Right ventricle myocardium inferior (tissue), 1 donor: ENCODE data around the gene RGP1. TPM values are rescaled to one million over a fixed set of nuclear protein-coding genes. Genes with fewer than 3 reads are reported as not detected.

ENCODE experiments used
- ATAC-seq: fragments of 200-7000 bp; cut with Tn5 transposase; one replicate; pipeline ENCODE4 v1.9.1; 2020; ENCODE audit warnings: mild to moderate bottlenecking, moderate library complexity
- DNase-seq: peaks from one replicate; pipeline ENCODE4 v3.0.0; 2021; ENCODE audit errors: missing footprints
- intact Hi-C: fragments of 100-400 bp; cut with DNase I; formaldehyde crosslinking; loops from one replicate; pipeline ENCODE4 v1.11.0; 2022
- microRNA-seq: library from miRNA; unstranded; fragments of <30 nt; microRNA quantifications from one replicate; pipeline ENCODE4 v1.2.0, GENCODE V29; 2020
- total RNA-seq: library from RNA; stranded (reverse); fragmentation: NEBNext Ultra II Directional; extraction: Animal tissue kit (Norgen Biotek cat#: 25700); gene quantifications from one replicate; pipeline ENCODE4 v1.2.1, GENCODE V29; 2021
- donor health status: DM: no; HTN: yes; CAD: no; lungs with severe emphysema.

Gene RGP1
- total RNA-seq, 1 donor from 2014 or later, result 29.0 TPM

- ATAC-seq (peak; percentile 82), DNase-seq (peak; percentile 77)
- intact Hi-C loops, result loop anchor here (2.0 to 5.0 kb wide), 3 partner anchors 21 to 231 kb away; partner anchors contain the start of gene SPAG8
Measured at GRCh38 chr9:35791297-35791921, 42.3 kb downstream of the RGP1 start, which contains the start of gene NPR2. Gene NPR2, plus strand, starts transcription at chr9:35791591. Its CDS starts 818 bp downstream, at chr9:35792409.

GRCh38 chr9:35792024-35792813, 43.1 kb downstream of the RGP1 start:
- intact Hi-C loops, result loop anchor here (5.0 kb wide), 1 partner anchor 230 kb away; no protein-coding TSS in a partner anchor
- ATAC-seq (no peak), DNase-seq (no peak)

- intact Hi-C loops, result loop anchor here (5.0 kb wide), 1 partner anchor 229 kb away; no protein-coding TSS in a partner anchor
- no peak for DNase-seq
- ATAC-seq, result no peak
Measured at GRCh38 chr9:35792826-35793225, 43.7 kb downstream of the RGP1 start.

- no peak for DNase-seq
- intact Hi-C loops, result loop anchor here (5.0 kb wide), 1 partner anchor 229 kb away; no protein-coding TSS in a partner anchor
- no peak for ATAC-seq
Measured at GRCh38 chr9:35793461-35793860, 44.4 kb downstream of the RGP1 start.

- no peak for ATAC-seq
- intact Hi-C loops, result no loop called here
- DNase-seq, result no peak
Measured at GRCh38 chr9:35795695-35796094, 46.6 kb downstream of the RGP1 start.

GRCh38 chr9:35797311-35798109, 48.4 kb downstream of the RGP1 start:
- intact Hi-C loops, result no loop called here
- DNase-seq, result no peak
- ATAC-seq, result no peak

- DNase-seq, result no peak
- ATAC-seq, result no peak
- intact Hi-C loops, result no loop called here
Measured at GRCh38 chr9:35798658-35799374, 49.7 kb downstream of the RGP1 start.

GRCh38 chr9:35800530-35800929, 51.4 kb downstream of the RGP1 start:
- ATAC-seq, result no peak
- intact Hi-C loops, result no loop called here

GRCh38 chr9:35801328-35802128, 52.4 kb downstream of the RGP1 start:
- intact Hi-C loops, result no loop called here
- DNase-seq (no peak), ATAC-seq (no peak)

More at GRCh38 chr9:35800530-35800929, 51.4 kb downstream of the RGP1 start:
- no peak for DNase-seq

GRCh38 chr9:35806101-35806500, 57.0 kb downstream of the RGP1 start:
- DNase-seq (no peak), ATAC-seq (no peak)
- intact Hi-C loops, result no loop called here

Small RNAs within 50 kb of the gene (microRNA-seq; reads per million reads assigned to microRNA genes)
- not detected for gene MIR6852
- gene MIR6853, result not detected

Other genes with a start within 250 kb of the RGP1 start
- 27.3 TPM for gene TESK1, start 144.0 kb upstream of the RGP1 start, total RNA-seq
- 0.89 TPM for gene CD72, start 130.9 kb upstream of the RGP1 start, total RNA-seq
- gene SIT1, start 98.4 kb upstream of the RGP1 start, total RNA-seq, result not detected
- 15,747 TPM for gene RMRP, start 91.3 kb upstream of the RGP1 start, total RNA-seq
- 58.6 TPM for gene CCDC107, start 91.0 kb upstream of the RGP1 start, total RNA-seq
- 0.22 TPM for gene ARHGEF39, start 84.1 kb upstream of the RGP1 start, total RNA-seq
- 0.30 TPM for gene CA9, start 75.4 kb upstream of the RGP1 start, total RNA-seq
- gene TPM2, start 59.4 kb upstream of the RGP1 start, total RNA-seq, result 1,163 TPM
- gene TLN1, start 17.1 kb upstream of the RGP1 start, total RNA-seq, result 255 TPM
- gene CREB3, start 16.6 kb upstream of the RGP1 start, total RNA-seq, result 23.5 TPM
- gene GBA2, start 59 bp upstream of the RGP1 start, total RNA-seq, result 80.2 TPM
- not detected for gene MSMP, start 5.0 kb downstream of the RGP1 start, total RNA-seq
- gene NPR2, start 42.3 kb downstream of the RGP1 start, total RNA-seq, result 25.2 TPM
- gene SPAG8, start 63.0 kb downstream of the RGP1 start, total RNA-seq, result 2.1 TPM
- 72.7 TPM for gene HINT2, start 65.8 kb downstream of the RGP1 start, total RNA-seq
- not detected for gene FAM221B, start 79.4 kb downstream of the RGP1 start, total RNA-seq
- gene TMEM8B, start 79.9 kb downstream of the RGP1 start, total RNA-seq, result 13.8 TPM
- gene OR13J1, start 121.1 kb downstream of the RGP1 start, total RNA-seq, result not detected
- 8.1 TPM for gene HRCT1, start 156.9 kb downstream of the RGP1 start, total RNA-seq
- gene SPAAR, start 160.2 kb downstream of the RGP1 start, total RNA-seq, result 9.6 TPM
- not detected for gene OR2S2, start 208.9 kb downstream of the RGP1 start, total RNA-seq